Mesendoderm (in vitro differentiated cells): ENCODE data around the gene U2AF1L4.

Source experiments
- DNase-seq: peaks from one replicate; pipeline ENCODE4 v3.0.0; 2013
- H2AK5ac ChIP-seq: 2 replicates; pipeline ENCODE4 v1.6.1; 2013; ENCODE audit warnings: low read length, inconsistent platforms
- H2BK120ac ChIP-seq: 2 replicates; pipeline ENCODE4 v1.6.1; 2013; ENCODE audit warnings: low read depth, mild to moderate bottlenecking, low read length, moderate library complexity, mixed read lengths
- H2BK15ac ChIP-seq: replicated peaks from 2 replicates; pipeline ENCODE4 v1.6.1; 2013; ENCODE audit warnings: low read depth, mild to moderate bottlenecking, moderate library complexity
- H2BK5ac ChIP-seq: 2 replicates; pipeline ENCODE4 v1.6.1; 2013; ENCODE audit warnings: low read length, inconsistent platforms
- H3K18ac ChIP-seq: 2 replicates; pipeline ENCODE4 v1.6.1; 2013; ENCODE audit warnings: mild to moderate bottlenecking, low read length, mixed read lengths
- H3K23ac ChIP-seq: one replicate; pipeline ENCODE4 v1.6.1; 2013; ENCODE audit warnings: low read length
- H3K27ac ChIP-seq: 2 replicates; pipeline ENCODE4 v1.5.1; 2013; ENCODE audit warnings: low read depth, mild to moderate bottlenecking, inconsistent platforms, low read length, moderate library complexity
- H3K27me3 ChIP-seq: 2 replicates; pipeline ENCODE4 v1.6.1; 2013; ENCODE audit warnings: low read length, control low read depth, mild to moderate bottlenecking, inconsistent platforms; ENCODE audit not compliant: insufficient read depth, poor library complexity
- H3K36me3 ChIP-seq: 2 replicates; pipeline ENCODE4 v1.6.1; 2013; ENCODE audit warnings: low read length, inconsistent platforms; ENCODE audit not compliant: control insufficient read depth, insufficient read depth
- H3K4ac ChIP-seq: one replicate; pipeline ENCODE4 v1.6.1; 2013; ENCODE audit warnings: low read depth, mild to moderate bottlenecking, low read length, moderate library complexity
- H3K4me1 ChIP-seq: 2 replicates; pipeline ENCODE4 v1.6.1; 2013; ENCODE audit warnings: low read depth, low read length, inconsistent platforms; ENCODE audit not compliant: control insufficient read depth
- H3K4me2 ChIP-seq: 2 replicates; pipeline ENCODE4 v1.6.1; 2013; ENCODE audit warnings: low read length
- H3K4me3 ChIP-seq: 2 replicates; pipeline ENCODE4 v1.5.1; 2013; ENCODE audit warnings: mild to moderate bottlenecking, low read length
- H3K56ac ChIP-seq: one replicate; pipeline ENCODE4 v1.6.1; 2013; ENCODE audit warnings: low read length
- H3K79me1 ChIP-seq: 2 replicates; pipeline ENCODE4 v1.6.1; 2013; ENCODE audit warnings: low read length, inconsistent platforms
- H3K79me2 ChIP-seq: 2 replicates; pipeline ENCODE4 v1.6.1; 2013; ENCODE audit warnings: mild to moderate bottlenecking, low read length; ENCODE audit not compliant: control insufficient read depth, insufficient read depth
- H3K9ac ChIP-seq: 2 replicates; pipeline ENCODE4 v1.6.1; 2013; ENCODE audit warnings: low read length, inconsistent platforms
- H4K5ac ChIP-seq: one replicate; pipeline ENCODE4 v1.6.1; 2013; ENCODE audit warnings: low read length
- H4K8ac ChIP-seq: one replicate; pipeline ENCODE4 v1.6.1; 2013; ENCODE audit warnings: low read depth, mild to moderate bottlenecking, control low read depth, low read length, moderate library complexity
- WGBS: extraction: QIAGEN DNeasy Blood & Tissue Kit; methylation state at CpG from one replicate; pipeline ENCODE4 v1.1.7; 2013; ENCODE audit warnings: low lambda C conversion rate, missing lambda C conversion rate; ENCODE audit not compliant: insufficient coverage; ENCODE audit errors: extremely low coverage; 5-methylcytosine and 5-hydroxymethylcytosine counted together

U2AF1L4 gene

GRCh38 chr19:35722897-35723296, 22.3 kb downstream of the U2AF1L4 start:
- Histone ChIP-seq H3K9ac (no peak overlapping the region), H4K8ac (no peak overlapping the region), H3K23ac (no peak overlapping the region), H3K36me3 (peaks cover 23% of the 10 kb centered on the region), H3K18ac (no peak overlapping the region), H2BK5ac (no peak overlapping the region), H3K56ac (no peak overlapping the region), H3K79me1 (peaks cover 13% of the 10 kb centered on the region), H3K4me1 (peaks cover 3% of the 10 kb centered on the region), H3K27ac (no peak overlapping the region), H3K4me3 (no peak overlapping the region), H3K4ac (no peak overlapping the region), H3K79me2 (peaks cover 13% of the 10 kb centered on the region), H2AK5ac (no peak overlapping the region), H2BK120ac (no peak overlapping the region), H3K4me2 (no peak overlapping the region), H3K27me3 (no peaks in the 10 kb centered on the region), H4K5ac (no peak overlapping the region), H2BK15ac (no peak overlapping the region)
- DNase-seq, result no peak
- no CpG with 5 or more reads among the region's 16 CpGs for WGBS

GRCh38 chr19:35722461-35722860, 22.8 kb downstream of the U2AF1L4 start:
- Histone ChIP-seq H3K23ac (no peak overlapping the region), H3K27ac (no peak overlapping the region), H3K36me3 (peaks cover 21% of the 10 kb centered on the region), H3K27me3 (no peaks in the 10 kb centered on the region), H3K79me1 (peaks cover 13% of the 10 kb centered on the region), H4K5ac (no peak overlapping the region), H3K79me2 (peaks cover 13% of the 10 kb centered on the region), H2BK5ac (no peak overlapping the region), H3K9ac (no peak overlapping the region), H3K4me1 (peaks cover 3% of the 10 kb centered on the region), H3K4ac (no peak overlapping the region), H2BK15ac (no peak overlapping the region), H3K4me2 (no peak overlapping the region), H4K8ac (no peak overlapping the region), H3K56ac (no peak overlapping the region), H3K18ac (no peak overlapping the region), H2BK120ac (no peak overlapping the region), H3K4me3 (no peak overlapping the region), H2AK5ac (no peak overlapping the region)
- WGBS, result no CpG with 5 or more reads among the region's 14 CpGs
- no peak for DNase-seq

GRCh38 chr19:35721374-35721773, 23.8 kb downstream of the U2AF1L4 start:
- H2BK5ac ChIP-seq, result no peak overlapping the region
- H3K4me2 ChIP-seq, result no peak overlapping the region
- no peak overlapping the region for H3K4ac ChIP-seq
- DNase-seq, result no peak
- no peak overlapping the region for H3K18ac ChIP-seq
- H3K27ac ChIP-seq, result no peak overlapping the region
- H3K23ac ChIP-seq, result no peak overlapping the region
- H2BK120ac ChIP-seq, result no peak overlapping the region
- H3K36me3 ChIP-seq, result peaks cover 18% of the 10 kb centered on the region
- H4K5ac ChIP-seq, result no peak overlapping the region
- H3K56ac ChIP-seq, result no peak overlapping the region
- peaks cover 3% of the 10 kb centered on the region for H3K4me1 ChIP-seq
- H3K4me3 ChIP-seq, result no peak overlapping the region
- H3K9ac ChIP-seq, result no peak overlapping the region
- H3K27me3 ChIP-seq, result no peaks in the 10 kb centered on the region
- H2BK15ac ChIP-seq, result no peak overlapping the region
- no CpG with 5 or more reads among the region's 16 CpGs for WGBS
- H4K8ac ChIP-seq, result no peak overlapping the region
- H2AK5ac ChIP-seq, result no peak overlapping the region
- H3K79me2 ChIP-seq, result peaks cover 13% of the 10 kb centered on the region
- peaks cover 13% of the 10 kb centered on the region for H3K79me1 ChIP-seq

GRCh38 chr19:35720648-35721047, 24.6 kb downstream of the U2AF1L4 start:
- Histone ChIP-seq H3K23ac (no peak overlapping the region), H3K27ac (no peak overlapping the region), H2BK15ac (no peak overlapping the region), H3K79me2 (peaks cover 13% of the 10 kb centered on the region), H3K4ac (no peak overlapping the region), H3K4me1 (peaks cover 5% of the 10 kb centered on the region), H4K5ac (no peak overlapping the region), H3K4me2 (no peak overlapping the region), H3K27me3 (no peaks in the 10 kb centered on the region), H3K4me3 (no peak overlapping the region), H3K56ac (no peak overlapping the region), H3K9ac (no peak overlapping the region), H3K36me3 (peaks cover 16% of the 10 kb centered on the region), H3K18ac (no peak overlapping the region), H2AK5ac (no peak overlapping the region), H4K8ac (no peak overlapping the region), H2BK120ac (no peak overlapping the region), H2BK5ac (no peak overlapping the region), H3K79me1 (peaks cover 13% of the 10 kb centered on the region)
- no CpG with 5 or more reads among the region's 17 CpGs for whole genome bisulfite sequencing
- DNase-seq, result no peak

GRCh38 chr19:35720163-35720524, 25.1 kb downstream of the U2AF1L4 start:
- H3K4me3 ChIP-seq, result no peak overlapping the region
- H3K79me1 ChIP-seq, result peaks cover 13% of the 10 kb centered on the region
- no peak overlapping the region for H3K9ac ChIP-seq
- DNase-seq, result no peak
- peaks cover 13% of the 10 kb centered on the region for H3K36me3 ChIP-seq
- H4K5ac ChIP-seq, result no peak overlapping the region
- no peak overlapping the region for H2AK5ac ChIP-seq
- H3K23ac ChIP-seq, result no peak overlapping the region
- H3K27me3 ChIP-seq, result no peaks in the 10 kb centered on the region
- H3K4ac ChIP-seq, result no peak overlapping the region
- WGBS, result no CpG with 5 or more reads among the region's 9 CpGs
- H3K56ac ChIP-seq, result no peak overlapping the region
- H3K4me2 ChIP-seq, result no peak overlapping the region
- no peak overlapping the region for H3K18ac ChIP-seq
- no peak overlapping the region for H4K8ac ChIP-seq
- H3K27ac ChIP-seq, result no peak overlapping the region
- no peak overlapping the region for H2BK120ac ChIP-seq
- H2BK5ac ChIP-seq, result no peak overlapping the region
- H3K79me2 ChIP-seq, result peaks cover 13% of the 10 kb centered on the region
- peaks cover 5% of the 10 kb centered on the region for H3K4me1 ChIP-seq
- no peak overlapping the region for H2BK15ac ChIP-seq

GRCh38 chr19:35719402-35720162, 25.6 kb downstream of the U2AF1L4 start:
- peaks cover 13% of the 10 kb centered on the region for H3K79me2 ChIP-seq
- H3K27ac ChIP-seq, result no peak overlapping the region
- no peak overlapping the region for H3K18ac ChIP-seq
- H4K5ac ChIP-seq, result no peak overlapping the region
- H4K8ac ChIP-seq, result no peak overlapping the region
- no peak for DNase-seq
- H3K23ac ChIP-seq, result no peak overlapping the region
- H3K4me1 ChIP-seq, result peaks cover 5% of the 10 kb centered on the region
- no peak overlapping the region for H2BK15ac ChIP-seq
- H3K79me1 ChIP-seq, result peaks cover 13% of the 10 kb centered on the region
- H3K56ac ChIP-seq, result peak overlapping the region; percentile 97
- H3K4ac ChIP-seq, result no peak overlapping the region
- H2AK5ac ChIP-seq, result no peak overlapping the region
- H3K4me2 ChIP-seq, result no peak overlapping the region
- no peak overlapping the region for H3K4me3 ChIP-seq
- H2BK120ac ChIP-seq, result no peak overlapping the region
- peak overlapping the region; percentile 95 for H3K9ac ChIP-seq
- no peak overlapping the region for H2BK5ac ChIP-seq
- H3K27me3 ChIP-seq, result no peaks in the 10 kb centered on the region
- WGBS, result no CpG with 5 or more reads among the region's 32 CpGs
- peaks cover 11% of the 10 kb centered on the region for H3K36me3 ChIP-seq
